ENCODE results near the gene SOX5.
"Not testable (repeated sequence)": the region's sequence is repeated elsewhere in the genome, so short reads cannot be mapped to it uniquely, and the experiment has no call there.

The SOX5 gene

DNA sequence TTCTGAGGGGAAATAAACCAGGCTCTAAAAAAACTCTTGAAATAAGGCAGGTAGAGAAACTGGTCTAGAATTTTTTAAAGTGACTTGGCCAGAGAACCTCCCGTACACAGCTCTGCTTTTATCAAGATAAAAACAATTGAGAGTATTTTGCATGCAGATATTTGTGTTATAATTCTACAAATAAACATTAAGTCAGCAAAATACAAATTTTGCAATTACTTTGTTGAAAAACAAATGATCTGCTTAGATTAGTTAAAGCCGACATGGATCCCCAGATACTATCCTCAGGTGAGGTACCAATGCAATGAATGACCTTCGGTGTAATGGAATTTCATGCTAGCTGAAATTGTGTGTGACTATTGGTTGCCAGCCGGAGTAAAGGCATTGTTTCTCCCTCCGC is 197.2 kb downstream of the SOX5 start:
- DNase-seq, result no peak

- DNase-seq, result no peak
Observed at GRCh38 chr12:23751641-23752040, 197.8 kb downstream of the SOX5 start.

DNA sequence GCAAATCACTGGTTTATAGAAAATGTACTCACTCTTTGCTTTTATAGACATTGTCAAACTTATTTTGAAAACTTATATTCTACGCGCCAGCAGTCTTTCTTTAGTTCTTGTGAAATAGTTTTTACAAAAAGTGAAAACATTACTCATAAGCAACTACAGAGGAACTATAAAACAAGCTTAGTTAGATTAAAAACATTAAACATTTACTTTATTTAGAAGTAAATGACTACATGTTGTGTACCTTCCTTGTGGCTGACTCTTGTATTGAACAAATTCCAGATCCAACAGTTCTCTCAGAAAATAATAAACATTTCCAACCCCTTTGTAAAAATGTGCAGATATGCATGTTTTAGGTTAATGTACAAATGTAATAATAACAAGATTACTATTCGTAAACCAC is 198.5 kb downstream of the SOX5 start:
- no peak for DNase-seq

- no peak for DNase-seq
Observed at GRCh38 chr12:23744696-23745095, 204.8 kb downstream of the SOX5 start.

GRCh38 chr12:23742574-23742973 is 206.9 kb downstream of the SOX5 start:
- no peak for DNase-seq

DNA sequence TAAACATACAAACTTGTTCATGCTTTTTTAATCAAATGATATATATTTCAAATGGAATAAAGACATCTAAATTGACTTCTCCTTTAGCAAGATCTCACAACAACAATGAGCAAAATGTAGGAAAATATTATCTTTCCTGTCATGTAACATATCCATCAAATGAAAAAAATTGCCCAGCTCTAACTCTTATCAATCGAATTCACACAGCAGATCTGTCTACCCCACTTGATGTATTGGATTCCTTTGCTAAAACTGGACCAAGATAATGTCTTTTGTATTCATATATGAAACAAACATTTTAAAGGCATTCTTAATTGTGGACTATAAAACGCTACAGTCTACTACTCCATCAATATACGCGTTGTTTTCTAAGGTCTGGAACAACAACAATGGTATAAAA is 218.0 kb downstream of the SOX5 start:
- no peak for DNase-seq

DNA sequence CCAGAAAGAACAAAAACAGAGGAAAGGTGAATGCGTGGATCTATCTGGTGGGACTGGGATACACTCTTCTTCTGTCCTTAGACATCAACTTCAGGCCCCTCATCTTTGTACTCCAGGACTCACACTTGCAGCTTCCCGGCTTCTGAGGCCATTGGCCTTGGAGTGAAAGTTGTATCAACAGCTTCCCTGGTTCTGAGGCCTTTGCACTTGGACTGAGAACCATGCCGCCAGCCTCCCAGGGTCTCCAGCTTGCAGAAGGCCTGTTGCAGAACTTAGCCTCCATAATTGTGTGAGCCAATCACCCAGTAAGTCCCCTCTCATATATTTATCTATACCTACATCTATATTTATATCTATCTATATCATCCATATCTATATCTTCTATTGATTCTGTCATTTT is 218.4 kb downstream of the SOX5 start:
- DNase-seq, result no peak

GRCh38 chr12:23729359-23729758 is 220.1 kb downstream of the SOX5 start:
- no peak for DNase-seq

- DNase-seq, result no peak
Observed at GRCh38 chr12:23726646-23727045, 222.8 kb downstream of the SOX5 start.

GRCh38 chr12:23722655-23723054 is 226.8 kb downstream of the SOX5 start:
- DNase-seq, result no peak

DNA sequence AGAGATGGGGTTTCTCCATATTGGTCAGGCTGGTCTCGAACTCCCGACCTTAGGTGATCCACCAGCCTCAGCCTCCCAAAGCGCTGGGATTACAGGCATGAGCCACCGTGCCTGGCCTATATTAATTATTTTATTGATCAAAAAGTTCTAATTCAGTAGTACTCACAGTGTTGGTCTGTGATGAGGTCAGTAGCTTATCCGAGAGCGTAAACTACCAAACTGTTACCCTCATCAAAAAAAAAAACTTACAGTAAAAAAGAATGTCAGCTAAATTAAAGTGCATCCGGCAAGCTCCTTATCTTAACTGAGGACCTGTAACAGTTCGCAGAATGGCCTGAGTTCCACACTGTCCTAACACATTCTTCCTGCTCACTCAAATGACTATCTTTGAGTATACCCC is 228.2 kb downstream of the SOX5 start:
- DNase-seq, result no peak

DNA sequence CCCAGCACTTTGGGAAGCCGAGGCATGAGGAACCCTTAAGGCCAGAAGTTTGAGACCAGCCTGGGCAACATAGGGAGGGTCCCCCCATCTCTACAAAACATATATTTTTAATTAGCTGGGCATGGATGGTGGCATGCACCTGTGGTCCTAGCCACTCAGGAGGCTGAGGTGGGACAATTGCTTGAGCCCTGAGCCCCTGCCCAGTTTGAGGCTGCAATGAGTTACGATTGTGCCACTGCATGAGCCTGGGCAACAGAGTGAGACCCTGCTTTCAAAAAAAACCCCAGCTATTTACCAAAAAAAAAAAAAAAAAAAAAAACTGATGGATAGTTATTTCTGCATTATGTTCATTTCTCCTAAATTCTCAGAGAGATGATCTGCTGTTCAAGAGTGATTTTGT is 230.0 kb downstream of the SOX5 start:
- DNase-seq, result no peak

DNA sequence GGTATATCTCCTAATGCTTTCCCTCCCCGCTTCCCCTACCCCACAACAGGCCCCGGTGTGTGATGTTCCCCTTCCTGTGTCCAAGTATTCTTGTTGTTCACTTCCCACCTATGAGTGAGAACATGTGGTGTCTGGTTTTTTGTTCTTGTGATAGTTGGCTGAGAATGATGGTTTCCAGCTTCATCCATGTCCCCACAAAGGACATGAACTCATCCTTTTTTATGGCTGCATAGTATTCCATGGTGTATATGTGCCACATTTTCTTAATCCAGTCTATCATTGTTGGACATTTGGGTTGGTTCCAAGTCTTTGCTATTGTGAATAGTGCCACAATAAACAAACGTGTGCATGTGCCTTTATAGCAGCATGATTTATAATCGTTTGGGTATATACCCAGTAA is 239.1 kb downstream of the SOX5 start:
- DNase-seq, result not testable (repeated sequence)

DNA sequence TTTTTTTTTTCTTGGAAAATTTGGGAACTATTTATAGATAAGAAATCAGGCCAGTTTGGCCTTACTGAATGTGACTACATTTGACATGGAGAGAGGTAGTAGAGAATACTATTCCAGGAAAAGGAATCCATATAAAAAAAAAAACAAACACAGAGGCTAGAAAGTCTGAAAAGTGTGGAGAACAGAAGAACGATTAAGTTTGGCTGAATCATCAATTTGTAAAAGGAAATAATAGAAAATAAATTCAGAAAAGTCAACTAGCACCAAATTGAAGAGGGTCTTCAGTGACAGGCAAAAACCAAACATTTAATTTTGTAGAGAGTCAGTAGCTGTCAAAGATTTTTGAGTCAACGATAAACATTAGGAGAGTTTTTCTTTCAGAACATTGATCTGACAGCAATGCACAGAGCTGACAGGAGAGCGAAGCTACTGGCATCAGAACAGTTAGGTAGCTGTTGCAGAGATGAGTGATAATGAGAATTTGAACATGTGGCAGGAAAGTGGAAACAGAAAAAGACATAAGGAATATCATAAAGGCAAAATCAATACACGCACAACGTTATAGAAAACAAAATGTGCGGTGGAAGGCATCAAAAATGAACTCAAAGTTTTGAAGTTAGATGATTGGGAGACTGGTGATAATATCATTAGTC is 241.2 kb downstream of the SOX5 start:
- DNase-seq, result no peak

DNA sequence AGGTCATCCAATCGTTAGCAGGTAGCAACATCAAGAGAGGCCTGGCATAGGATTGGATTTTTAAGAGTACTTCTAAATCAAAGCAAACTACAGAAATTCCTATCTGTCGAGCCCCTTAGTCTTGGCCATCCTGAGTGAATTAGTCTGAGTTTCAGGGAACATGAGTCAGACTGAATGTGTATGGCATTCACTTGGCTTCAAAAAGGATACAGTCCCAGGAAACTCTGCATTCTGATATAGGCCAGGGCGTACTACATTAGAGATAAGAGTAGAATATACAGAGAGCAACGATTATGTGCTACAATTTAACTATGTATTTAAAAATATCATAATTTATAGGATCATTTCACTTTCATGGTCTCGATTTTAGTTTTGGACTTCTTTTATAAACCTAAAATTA is 242.2 kb downstream of the SOX5 start:
- DNase-seq, result no peak

- no peak for DNase-seq
Observed at GRCh38 chr12:23704992-23705943, 244.2 kb downstream of the SOX5 start.

DNA sequence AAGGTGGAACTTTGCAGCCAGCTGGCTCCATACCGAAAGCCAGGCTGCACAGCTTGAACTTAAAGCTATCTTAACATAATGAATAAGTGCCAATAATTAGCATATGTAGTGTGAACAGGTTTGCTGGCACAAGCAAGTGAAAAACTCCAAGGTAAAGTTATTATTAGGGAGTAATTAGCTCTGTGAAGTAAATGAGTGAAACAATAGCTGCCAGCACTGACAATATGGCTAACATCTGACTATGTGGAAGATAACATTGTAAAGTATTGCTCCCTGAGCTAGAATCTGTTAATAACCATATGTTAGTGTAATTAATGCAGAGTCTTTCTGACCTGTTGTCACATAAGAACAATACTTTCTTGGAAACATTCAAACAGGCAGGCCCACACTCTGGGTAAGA is 246.4 kb downstream of the SOX5 start:
- DNase-seq, result no peak

- no peak for DNase-seq
Observed at GRCh38 chr12:23699031-23699430, 250.4 kb downstream of the SOX5 start.

DNA sequence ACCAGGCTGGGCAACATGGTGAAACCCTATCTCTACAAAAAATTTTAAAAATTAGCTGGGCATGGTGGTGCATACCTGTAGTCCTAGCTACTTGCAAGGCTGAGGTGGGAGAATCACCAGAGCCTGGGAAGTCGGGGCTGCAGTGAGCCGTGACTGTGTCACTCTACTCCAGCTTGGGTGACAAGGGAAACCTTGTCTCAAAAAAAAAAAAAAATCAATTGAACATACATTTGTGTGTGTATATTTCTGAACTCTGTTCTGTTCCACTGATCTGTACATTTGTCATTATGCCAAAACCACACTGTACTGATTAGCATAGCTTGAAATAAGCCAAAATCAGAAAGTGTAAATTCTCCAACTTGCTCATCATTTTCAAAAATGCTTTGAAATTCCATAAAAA is 254.6 kb downstream of the SOX5 start:
- DNase-seq, result no peak

DNA sequence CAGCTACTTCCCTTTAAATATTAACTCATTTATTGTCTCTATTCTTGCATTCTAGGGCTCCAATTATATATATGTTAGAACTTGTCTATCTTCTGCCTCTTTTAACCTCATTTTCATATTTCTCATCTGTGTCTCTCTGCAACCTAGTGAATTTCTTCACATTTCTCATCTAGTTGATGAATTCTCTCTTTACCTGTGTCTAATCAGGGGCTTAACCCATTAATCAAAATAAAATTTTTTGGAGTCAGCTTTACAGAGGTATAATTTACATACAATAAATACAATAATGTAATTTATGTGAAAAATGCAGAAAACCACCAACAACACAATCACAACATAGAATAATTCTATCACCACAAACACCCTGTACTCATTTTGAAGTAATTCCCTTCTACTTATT is 255.2 kb downstream of the SOX5 start:
- no peak for DNase-seq

- DNase-seq, result no peak
Observed at GRCh38 chr12:23687947-23688346, 261.5 kb downstream of the SOX5 start.

DNA sequence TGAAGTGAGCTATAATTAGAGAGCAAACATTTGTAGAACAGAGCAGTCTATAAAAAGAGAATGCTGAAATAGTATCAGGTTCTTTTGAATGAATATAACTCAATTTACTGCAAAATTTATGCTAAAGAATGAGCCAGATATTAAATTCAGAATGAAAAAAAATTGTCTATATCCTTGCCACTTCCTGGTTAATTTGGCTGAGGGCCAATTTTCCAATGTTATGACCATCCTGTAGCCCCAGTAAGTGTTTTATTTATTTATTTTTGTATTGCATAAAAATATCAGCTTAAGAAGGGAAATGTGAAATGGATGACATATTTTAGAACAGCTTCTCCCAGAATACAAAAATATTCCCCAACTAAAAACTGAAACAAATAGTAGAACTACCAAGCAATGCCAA is 263.4 kb downstream of the SOX5 start:
- DNase-seq, result no peak

DNA sequence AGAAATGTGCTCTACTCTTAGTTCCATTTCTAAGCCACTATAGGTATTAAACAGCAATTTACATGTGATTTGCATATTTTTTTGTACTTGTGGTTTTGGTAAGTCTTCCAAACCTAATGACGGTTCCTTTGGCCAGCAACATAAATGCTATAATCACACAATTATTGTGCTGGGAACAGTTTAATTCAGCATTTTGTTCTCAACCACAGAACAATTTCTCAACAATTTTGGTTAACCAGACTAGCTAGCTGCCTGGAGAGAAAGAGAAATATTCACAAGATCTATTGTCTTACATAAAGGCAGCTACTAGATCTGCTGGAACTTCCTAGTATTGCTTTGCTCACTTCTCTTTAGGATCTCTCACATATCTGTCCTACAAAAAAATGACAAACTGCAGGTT is 265.3 kb downstream of the SOX5 start:
- DNase-seq, result no peak

GRCh38 chr12:23681237-23681636 is 268.2 kb downstream of the SOX5 start:
- DNase-seq, result no peak

- DNase-seq, result no peak
Observed at GRCh38 chr12:23674064-23674463, 275.4 kb downstream of the SOX5 start.
